ENCODE data around the gene ARHGEF7.

The ARHGEF7 gene

GRCh38 chr13:111296417-111296816 lies 181.3 kb downstream of the ARHGEF7 start:
- no peak overlapping the region for H2BK5ac ChIP-seq (ENCODE audit: low read depth, low read length, poor library complexity)

GRCh38 chr13:111298214-111298975 lies 183.3 kb downstream of the ARHGEF7 start:
- Histone ChIP-seq H3K79me2 (ENCODE audit: control insufficient read depth, insufficient read depth, low read length, poor library complexity) (no peaks in the 10 kb centered on the region), H3K79me1 (ENCODE audit: low read length) (no peaks in the 10 kb centered on the region), H3K4me3 (ENCODE audit: low read depth, low read length) (no peak overlapping the region), H4K12ac (ENCODE audit: low read depth, low read length) (no peak overlapping the region), H3K27ac (ENCODE audit: low read depth, low read length) (no peak overlapping the region), H3K4me2 (ENCODE audit: low read length) (no peak overlapping the region), H3K23ac (ENCODE audit: low read length) (no peak overlapping the region), H4K91ac (ENCODE audit: low read depth, low read length) (no peak overlapping the region), H3K18ac (ENCODE audit: low read length) (no peak overlapping the region), H3K9ac (ENCODE audit: low read length) (no peak overlapping the region), H2BK120ac (ENCODE audit: insufficient read depth, low read length, poor library complexity) (no peak overlapping the region), H2BK5ac (ENCODE audit: low read depth, low read length, poor library complexity) (no peak overlapping the region), H3K4me1 (ENCODE audit: control insufficient read depth in 1 of 2, insufficient read depth in 2 of 2, low read length in 2 of 2) (no peaks in the 10 kb centered on the region), H3K4ac (ENCODE audit: low read depth, low read length) (no peak overlapping the region), H3K36me3 (ENCODE audit: control insufficient read depth in 1 of 2, insufficient read depth in 2 of 2, low read length in 2 of 2) (peaks cover 22 to 33% of the 10 kb centered on the region in 2 experiments), H3K14ac (ENCODE audit: low read length) (no peak overlapping the region), H2AFZ (ENCODE audit: insufficient read depth, low read length, poor library complexity) (no peak overlapping the region), H2AK5ac (ENCODE audit: low read length) (no peak overlapping the region), H2BK12ac (ENCODE audit: low read length) (no peak overlapping the region), H3K27me3 (ENCODE audit: insufficient read depth, low read length) (no peaks in the 10 kb centered on the region), H4K8ac (ENCODE audit: low read depth, low read length) (no peak overlapping the region), H3K9me3 (ENCODE audit: insufficient read depth, low read depth, low read length) (no peaks in the 10 kb centered on the region)
- no peak for DNase-seq
- WGBS (ENCODE audit: extremely low coverage, insufficient coverage, insufficient read length) = no CpG with 5 or more reads among the region's 13 CpGs

More at GRCh38 chr13:111296417-111296816, 181.3 kb downstream of the ARHGEF7 start:
- Histone ChIP-seq H3K36me3 (ENCODE audit: control insufficient read depth in 1 of 2, insufficient read depth in 2 of 2, low read length in 2 of 2) (peaks cover 12 to 26% of the 10 kb centered on the region in 2 experiments), H4K8ac (ENCODE audit: low read depth, low read length) (no peak overlapping the region), H3K4ac (ENCODE audit: low read depth, low read length) (no peak overlapping the region), H4K91ac (ENCODE audit: low read depth, low read length) (no peak overlapping the region), H3K27me3 (ENCODE audit: insufficient read depth, low read length) (no peaks in the 10 kb centered on the region), H3K79me1 (ENCODE audit: low read length) (no peaks in the 10 kb centered on the region), H3K4me1 (ENCODE audit: control insufficient read depth in 1 of 2, insufficient read depth in 2 of 2, low read length in 2 of 2) (no peaks in the 10 kb centered on the region), H2BK120ac (ENCODE audit: insufficient read depth, low read length, poor library complexity) (no peak overlapping the region), H2AFZ (ENCODE audit: insufficient read depth, low read length, poor library complexity) (no peak overlapping the region), H3K14ac (ENCODE audit: low read length) (no peak overlapping the region), H3K9ac (ENCODE audit: low read length) (no peak overlapping the region), H2BK12ac (ENCODE audit: low read length) (no peak overlapping the region), H3K4me2 (ENCODE audit: low read length) (no peak overlapping the region), H3K18ac (ENCODE audit: low read length) (no peak overlapping the region), H3K79me2 (ENCODE audit: control insufficient read depth, insufficient read depth, low read length, poor library complexity) (no peaks in the 10 kb centered on the region), H3K23ac (ENCODE audit: low read length) (no peak overlapping the region), H2AK5ac (ENCODE audit: low read length) (no peak overlapping the region), H4K12ac (ENCODE audit: low read depth, low read length) (no peak overlapping the region), H3K4me3 (ENCODE audit: low read depth, low read length) (no peak overlapping the region), H3K9me3 (ENCODE audit: insufficient read depth, low read depth, low read length) (no peaks in the 10 kb centered on the region), H3K27ac (ENCODE audit: low read depth, low read length) (no peak overlapping the region)
- WGBS (ENCODE audit: extremely low coverage, insufficient coverage, insufficient read length) = no CpG with 5 or more reads among the region's 6 CpGs
- DNase-seq = no peak

GRCh38 chr13:111302045-111302726 lies 187.1 kb downstream of the ARHGEF7 start:
- Histone ChIP-seq H3K18ac (ENCODE audit: low read length) (no peak overlapping the region), H2BK120ac (ENCODE audit: insufficient read depth, low read length, poor library complexity) (no peak overlapping the region), H3K9ac (ENCODE audit: low read length) (peak overlapping the region; percentile 13), H3K79me1 (ENCODE audit: low read length) (no peaks in the 10 kb centered on the region), H3K79me2 (ENCODE audit: control insufficient read depth, insufficient read depth, low read length, poor library complexity) (no peaks in the 10 kb centered on the region), H4K91ac (ENCODE audit: low read depth, low read length) (no peak overlapping the region), H3K4me1 (ENCODE audit: control insufficient read depth in 1 of 2, insufficient read depth in 2 of 2, low read length in 2 of 2) (no peaks in the 10 kb centered on the region), H2AK5ac (ENCODE audit: low read length) (no peak overlapping the region), H3K23ac (ENCODE audit: low read length) (no peak overlapping the region), H3K4me3 (ENCODE audit: low read depth, low read length) (no peak overlapping the region), H2BK5ac (ENCODE audit: low read depth, low read length, poor library complexity) (no peak overlapping the region), H4K12ac (ENCODE audit: low read depth, low read length) (no peak overlapping the region), H4K8ac (ENCODE audit: low read depth, low read length) (no peak overlapping the region), H3K36me3 (ENCODE audit: control insufficient read depth in 1 of 2, insufficient read depth in 2 of 2, low read length in 2 of 2) (peaks cover 38 to 48% of the 10 kb centered on the region in 2 experiments), H3K14ac (ENCODE audit: low read length) (no peak overlapping the region), H2AFZ (ENCODE audit: insufficient read depth, low read length, poor library complexity) (no peak overlapping the region), H3K27me3 (ENCODE audit: insufficient read depth, low read length) (no peaks in the 10 kb centered on the region), H3K27ac (ENCODE audit: low read depth, low read length) (no peak overlapping the region), H3K4ac (ENCODE audit: low read depth, low read length) (no peak overlapping the region), H3K4me2 (ENCODE audit: low read length) (no peak overlapping the region), H2BK12ac (ENCODE audit: low read length) (no peak overlapping the region), H3K9me3 (ENCODE audit: insufficient read depth, low read depth, low read length) (peaks cover 2% of the 10 kb centered on the region)
- no CpG with 5 or more reads among the region's 22 CpGs for WGBS (ENCODE audit: extremely low coverage, insufficient coverage, insufficient read length)
- no peak for DNase-seq

DNA sequence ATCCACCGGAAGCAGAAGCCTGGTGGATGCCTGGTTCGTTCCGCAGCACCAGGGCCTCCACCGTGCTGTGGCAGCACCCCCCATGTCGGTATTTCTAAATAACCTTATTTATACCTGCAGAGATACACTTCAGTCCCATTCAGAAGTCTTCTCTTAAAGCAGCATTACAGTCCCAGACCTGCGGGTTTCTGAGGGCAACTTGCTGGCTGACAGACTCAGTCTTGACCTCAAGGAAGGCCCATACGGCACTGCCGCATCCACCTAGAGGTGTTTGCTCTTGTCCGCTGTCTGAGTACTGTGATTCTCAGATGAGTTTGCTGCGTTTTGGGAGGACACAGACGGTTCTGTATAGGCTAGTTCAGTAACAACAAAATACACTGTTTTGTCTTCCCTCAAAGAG lies 188.4 kb downstream of the ARHGEF7 start:
- Histone ChIP-seq H3K14ac (ENCODE audit: low read length) (no peak overlapping the region), H3K9ac (ENCODE audit: low read length) (no peak overlapping the region), H2BK12ac (ENCODE audit: low read length) (no peak overlapping the region), H3K4me3 (ENCODE audit: low read depth, low read length) (no peak overlapping the region), H2AK5ac (ENCODE audit: low read length) (no peak overlapping the region), H3K4me2 (ENCODE audit: low read length) (no peak overlapping the region), H4K91ac (ENCODE audit: low read depth, low read length) (no peak overlapping the region), H3K23ac (ENCODE audit: low read length) (no peak overlapping the region), H4K8ac (ENCODE audit: low read depth, low read length) (no peak overlapping the region), H3K36me3 (ENCODE audit: control insufficient read depth in 1 of 2, insufficient read depth in 2 of 2, low read length in 2 of 2) (peaks cover 45 to 54% of the 10 kb centered on the region in 2 experiments), H3K4ac (ENCODE audit: low read depth, low read length) (no peak overlapping the region), H3K79me1 (ENCODE audit: low read length) (no peaks in the 10 kb centered on the region), H4K12ac (ENCODE audit: low read depth, low read length) (no peak overlapping the region), H3K4me1 (ENCODE audit: control insufficient read depth in 1 of 2, insufficient read depth in 2 of 2, low read length in 2 of 2) (no peaks in the 10 kb centered on the region), H3K79me2 (ENCODE audit: control insufficient read depth, insufficient read depth, low read length, poor library complexity) (no peaks in the 10 kb centered on the region), H3K27me3 (ENCODE audit: insufficient read depth, low read length) (no peaks in the 10 kb centered on the region), H3K9me3 (ENCODE audit: insufficient read depth, low read depth, low read length) (peaks cover 2% of the 10 kb centered on the region), H2BK5ac (ENCODE audit: low read depth, low read length, poor library complexity) (no peak overlapping the region), H2BK120ac (ENCODE audit: insufficient read depth, low read length, poor library complexity) (no peak overlapping the region), H3K27ac (ENCODE audit: low read depth, low read length) (no peak overlapping the region), H3K18ac (ENCODE audit: low read length) (no peak overlapping the region), H2AFZ (ENCODE audit: insufficient read depth, low read length, poor library complexity) (no peak overlapping the region)
- no peak for DNase-seq
- no CpG with 5 or more reads among the region's 11 CpGs for WGBS (ENCODE audit: extremely low coverage, insufficient coverage, insufficient read length)

Data from trophoblast cell (in vitro differentiated cells and primary cell).